ENCODE data around the gene PPARD.
A peak's percentile ranks its signal among the peaks of the same experiment; 100 is the strongest.

Gene PPARD

GRCh38 chr6:35310265-35310831, 32.0 kb upstream of the PPARD start:
- no peak overlapping the region for H3K9ac ChIP-seq (ENCODE audit: insufficient read length)

DNA sequence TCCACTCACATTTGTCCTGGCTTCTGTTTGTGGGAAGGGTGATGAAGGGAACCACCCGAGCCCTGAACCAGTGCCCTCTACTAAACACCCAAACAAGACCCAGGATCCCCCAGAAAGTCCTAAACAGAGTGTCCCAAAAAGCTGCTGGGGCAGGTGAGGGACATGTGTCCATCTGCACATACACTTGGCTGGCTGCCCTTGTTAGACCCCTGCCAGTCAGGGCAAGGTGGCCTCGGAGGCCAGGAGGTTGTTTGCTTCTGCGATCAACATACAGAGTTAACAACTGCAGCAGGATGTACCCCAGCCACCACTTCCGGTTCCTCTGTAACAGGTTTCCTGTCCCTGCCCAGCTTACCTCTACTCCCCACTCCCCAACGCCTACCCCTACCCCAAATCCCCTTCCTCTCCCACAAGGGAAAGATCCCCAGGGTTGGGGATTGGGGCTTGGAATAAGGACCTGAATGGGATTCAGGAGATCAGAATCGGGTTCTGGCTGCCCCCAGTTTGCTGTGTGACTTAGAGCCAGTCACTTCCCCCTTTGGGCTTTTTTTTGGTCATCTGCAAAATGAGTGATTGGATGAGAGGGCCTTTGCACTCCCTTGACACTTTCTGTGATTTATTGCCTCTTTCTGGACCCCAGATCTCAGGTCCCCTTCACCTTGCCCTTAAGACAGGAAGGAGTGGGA, 30.8 kb upstream of the PPARD start:
- H3K36me3 ChIP-seq (ENCODE audit: insufficient read depth, low read length): no peaks in the 10 kb centered on the region

More at GRCh38 chr6:35310265-35310831, 32.0 kb upstream of the PPARD start:
- TF ChIP-seq EZH2 (IDR thresholded peaks at IDR 0.05): no peak
- TF ChIP-seq POLR2AphosphoS5 (IDR thresholded peaks at IDR 0.05; ENCODE audit: borderline replicate concordance, low read depth, low read length): no peak
- no peak for TF ChIP-seq FOXP2 (optimal IDR thresholded peaks at IDR 0.05; ENCODE audit: control extremely low read depth, extremely low read length, insufficient read depth)
- H3K27ac ChIP-seq: no peak overlapping the region
- H3K4me3 ChIP-seq: no peak overlapping the region
- no peaks in the 10 kb centered on the region for H3K9me3 ChIP-seq (ENCODE audit: low read depth, low read length)
- DNase-seq (ENCODE audit: low read depth, low spot score): no peak
- no peaks in the 10 kb centered on the region for H3K36me3 ChIP-seq (ENCODE audit: insufficient read depth, low read length)

DNA sequence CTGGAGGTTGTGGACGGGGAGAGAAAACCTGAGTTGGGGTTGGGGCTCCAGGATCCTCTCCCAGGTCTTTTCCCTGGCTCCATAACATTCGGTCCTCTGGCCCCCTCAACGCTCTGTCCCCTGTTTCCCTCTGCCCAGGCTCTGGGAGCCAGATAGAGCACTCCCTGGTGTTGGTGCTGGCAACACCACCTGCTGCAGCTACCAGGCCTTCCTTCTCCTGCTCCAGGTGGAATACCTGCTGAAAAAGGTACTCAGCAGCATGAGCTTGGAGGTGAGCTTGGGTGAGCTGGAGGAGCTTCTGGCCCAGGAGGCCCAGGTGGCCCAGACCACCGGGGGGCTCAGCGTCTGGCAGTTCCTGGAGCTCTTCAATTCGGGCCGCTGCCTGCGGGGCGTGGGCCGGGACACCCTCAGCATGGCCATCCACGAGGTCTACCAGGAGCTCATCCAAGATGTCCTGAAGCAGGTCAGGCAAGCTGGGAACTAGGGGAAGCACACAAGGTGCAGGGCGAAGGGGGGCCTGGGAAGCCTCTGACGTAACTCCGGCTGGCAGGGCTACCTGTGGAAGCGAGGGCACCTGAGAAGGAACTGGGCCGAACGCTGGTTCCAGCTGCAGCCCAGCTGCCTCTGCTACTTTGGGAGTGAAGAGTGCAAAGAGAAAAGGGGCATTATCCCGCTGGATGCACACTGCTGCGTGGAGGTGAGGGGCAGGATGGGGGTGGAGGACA, 30.1 kb upstream of the PPARD start:
- Histone ChIP-seq H3K27ac (no peak overlapping the region), H3K9ac (ENCODE audit: insufficient read length) (no peak overlapping the region), H3K4me3 (no peak overlapping the region), H3K9me3 (ENCODE audit: low read depth, low read length) (no peaks in the 10 kb centered on the region), H3K36me3 (ENCODE audit: insufficient read depth, low read length) (no peaks in the 10 kb centered on the region)
- no peak for DNase-seq (ENCODE audit: low read depth, low spot score)
- TF ChIP-seq FOXP2 (optimal IDR thresholded peaks at IDR 0.05; ENCODE audit: control extremely low read depth, extremely low read length, insufficient read depth) (no peak), EZH2 (IDR thresholded peaks at IDR 0.05) (no peak), POLR2AphosphoS5 (IDR thresholded peaks at IDR 0.05; ENCODE audit: borderline replicate concordance, low read depth, low read length) (no peak)

More for the DNA sequence above, 30.8 kb upstream of the PPARD start:
- H3K9me3 ChIP-seq (ENCODE audit: low read depth, low read length): no peaks in the 10 kb centered on the region
- no peak for TF ChIP-seq EZH2 (IDR thresholded peaks at IDR 0.05)
- no peak for TF ChIP-seq FOXP2 (optimal IDR thresholded peaks at IDR 0.05; ENCODE audit: control extremely low read depth, extremely low read length, insufficient read depth)
- H3K27ac ChIP-seq: no peak overlapping the region
- no peak overlapping the region for H3K9ac ChIP-seq (ENCODE audit: insufficient read length)
- no peak for DNase-seq (ENCODE audit: low read depth, low spot score)
- no peak overlapping the region for H3K4me3 ChIP-seq

- Histone ChIP-seq H3K36me3 (ENCODE audit: insufficient read depth, low read length) (no peaks in the 10 kb centered on the region), H3K9me3 (ENCODE audit: low read depth, low read length) (no peaks in the 10 kb centered on the region), H3K9ac (ENCODE audit: insufficient read length) (no peak overlapping the region), H3K4me3 (no peak overlapping the region), H3K27ac (peak overlapping the region; percentile 65; the same call in 1 of the 2 replicates)
- TF ChIP-seq EZH2 (IDR thresholded peaks at IDR 0.05): no peak
- peak; percentile 34; the same call in 1 of the 2 replicates for TF ChIP-seq POLR2AphosphoS5 (IDR thresholded peaks at IDR 0.05; ENCODE audit: borderline replicate concordance, low read depth, low read length)
- DNase-seq (ENCODE audit: low read depth, low spot score): peak; percentile 70
Observed at GRCh38 chr6:35312807-35313206, 29.6 kb upstream of the PPARD start.

GRCh38 chr6:35317483-35318195, 24.7 kb upstream of the PPARD start:
- no peak overlapping the region for H3K27ac ChIP-seq
- no peak for TF ChIP-seq POLR2AphosphoS5 (IDR thresholded peaks at IDR 0.05; ENCODE audit: borderline replicate concordance, low read depth, low read length)
- no peak for TF ChIP-seq FOXP2 (optimal IDR thresholded peaks at IDR 0.05; ENCODE audit: control extremely low read depth, extremely low read length, insufficient read depth)
- no peak for TF ChIP-seq EZH2 (IDR thresholded peaks at IDR 0.05)
- DNase-seq (ENCODE audit: low read depth, low spot score): no peak
- H3K9me3 ChIP-seq (ENCODE audit: low read depth, low read length): no peaks in the 10 kb centered on the region
- no peaks in the 10 kb centered on the region for H3K36me3 ChIP-seq (ENCODE audit: insufficient read depth, low read length)
- no peak overlapping the region for H3K9ac ChIP-seq (ENCODE audit: insufficient read length)
- H3K4me3 ChIP-seq: peak overlapping the region; percentile 93

- H3K27ac ChIP-seq: no peak overlapping the region
- peak overlapping the region; percentile 70 for H3K9ac ChIP-seq (ENCODE audit: insufficient read length)
Observed at GRCh38 chr6:35318196-35319171, 23.9 kb upstream of the PPARD start.

GRCh38 chr6:35319346-35320030, 22.9 kb upstream of the PPARD start:
- Histone ChIP-seq H3K9me3 (ENCODE audit: low read depth, low read length) (no peaks in the 10 kb centered on the region), H3K9ac (ENCODE audit: insufficient read length) (no peak overlapping the region), H3K4me3 (no peak overlapping the region), H3K27ac (no peak overlapping the region), H3K36me3 (ENCODE audit: insufficient read depth, low read length) (no peaks in the 10 kb centered on the region)
- no peak for DNase-seq (ENCODE audit: low read depth, low spot score)
- TF ChIP-seq EZH2 (IDR thresholded peaks at IDR 0.05) (no peak), POLR2AphosphoS5 (IDR thresholded peaks at IDR 0.05; ENCODE audit: borderline replicate concordance, low read depth, low read length) (no peak), FOXP2 (optimal IDR thresholded peaks at IDR 0.05; ENCODE audit: control extremely low read depth, extremely low read length, insufficient read depth) (no peak)

More at GRCh38 chr6:35318196-35319171, 23.9 kb upstream of the PPARD start:
- Histone ChIP-seq H3K9me3 (ENCODE audit: low read depth, low read length) (no peaks in the 10 kb centered on the region), H3K4me3 (peak overlapping the region; percentile 93), H3K36me3 (ENCODE audit: insufficient read depth, low read length) (no peaks in the 10 kb centered on the region)
- no peak for DNase-seq (ENCODE audit: low read depth, low spot score)
- TF ChIP-seq POLR2AphosphoS5 (IDR thresholded peaks at IDR 0.05; ENCODE audit: borderline replicate concordance, low read depth, low read length): peak; percentile 36; the same call in 1 of the 2 replicates
- TF ChIP-seq EZH2 (IDR thresholded peaks at IDR 0.05): no peak
